Thymus (tissue), 11 donors: Measurements from ENCODE around the gene MKRN2OS. TPM values are rescaled to one million over a fixed set of nuclear protein-coding genes. Genes with fewer than 3 reads are reported as not detected.

ENCODE experiments used
- DNase-seq, 9 donors: peaks; one replicate each; pipeline ENCODE4 v3.0.0-alpha.2; 2013; ENCODE audit warnings: low spot score in 9 of 9, low read depth in 6 of 9, missing footprints in 1 of 9
- H3K27ac ChIP-seq, 2 donors: one replicate each; pipeline ENCODE4 v1.5.1; 2013; ENCODE audit warnings: control low read depth in 1 of 2, low read depth in 1 of 2, low read length in 1 of 2, mild to moderate bottlenecking in 1 of 2, moderate library complexity in 1 of 2
- H3K27me3 ChIP-seq, 2 donors: one replicate each; pipeline ENCODE4 v1.5.1; 2013; ENCODE audit warnings: low read length in 1 of 2; ENCODE audit not compliant: control insufficient read depth in 2 of 2, insufficient read depth in 1 of 2
- H3K36me3 ChIP-seq, 2 donors: one replicate each; pipeline ENCODE4 v1.5.1; 2013; ENCODE audit warnings: low read length in 1 of 2, mild to moderate bottlenecking in 1 of 2, moderate library complexity in 1 of 2; ENCODE audit not compliant: control insufficient read depth in 2 of 2, insufficient read depth in 2 of 2
- H3K4me1 ChIP-seq, 2 donors: one replicate each; pipeline ENCODE4 v1.5.1; 2013; ENCODE audit warnings: low read length in 2 of 2; ENCODE audit not compliant: control insufficient read depth in 2 of 2, insufficient read depth in 2 of 2
- H3K4me3 ChIP-seq, 2 donors: one replicate each; pipeline ENCODE4 v1.5.1; 2013; ENCODE audit warnings: low read length in 2 of 2, control low read depth in 1 of 2, mild to moderate bottlenecking in 1 of 2
- H3K9me3 ChIP-seq, 2 donors: one replicate each; pipeline ENCODE4 v1.5.1; 2013; ENCODE audit warnings: low read length in 1 of 2, mild to moderate bottlenecking in 1 of 2; ENCODE audit not compliant: control insufficient read depth in 2 of 2, insufficient read depth in 1 of 2
- WGBS: extraction: QIAGEN DNeasy Blood & Tissue Kit; methylation state at CpG from one replicate; pipeline ENCODE4 v1.1.7; 2013; 5-methylcytosine and 5-hydroxymethylcytosine counted together
- polyA plus RNA-seq: library from polyadenylated mRNA; stranded (reverse); fragments of 200-250 nt; gene quantifications from one replicate; pipeline ENCODE4 v1.2.3, GENCODE V29; 2013
- total RNA-seq: library from RNA; stranded (reverse); fragments of 120-200 nt; gene quantifications from one replicate; pipeline ENCODE4 v1.2.4, GENCODE V29; 2013
- donor health status: healthy.

The MKRN2OS gene
- total and polyA plus RNA-seq, 2 donors, result 0.09 to 0.78 TPM

DNA sequence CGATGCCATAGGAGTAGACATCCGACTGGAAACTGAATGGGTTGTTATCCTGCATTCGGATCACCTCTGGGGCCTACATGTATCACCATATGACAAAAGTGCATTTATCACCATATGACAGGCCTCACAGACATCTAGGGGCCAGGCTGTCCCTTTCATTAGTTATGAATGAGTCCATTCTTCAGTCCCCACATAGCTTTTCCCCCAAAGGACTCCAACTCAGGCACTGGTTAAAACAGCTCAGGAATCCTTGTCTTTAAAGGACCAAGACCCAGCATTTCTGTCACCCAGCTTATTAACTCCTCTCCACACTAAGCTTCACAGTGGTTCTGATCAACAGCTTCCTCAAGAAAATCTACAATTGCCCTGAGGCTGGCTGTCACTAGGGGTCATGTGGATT lies 39.9 kb upstream of the MKRN2OS start:
- whole genome bisulfite sequencing, result 95% methylated on average over 3 of the region's 3 CpGs

DNA sequence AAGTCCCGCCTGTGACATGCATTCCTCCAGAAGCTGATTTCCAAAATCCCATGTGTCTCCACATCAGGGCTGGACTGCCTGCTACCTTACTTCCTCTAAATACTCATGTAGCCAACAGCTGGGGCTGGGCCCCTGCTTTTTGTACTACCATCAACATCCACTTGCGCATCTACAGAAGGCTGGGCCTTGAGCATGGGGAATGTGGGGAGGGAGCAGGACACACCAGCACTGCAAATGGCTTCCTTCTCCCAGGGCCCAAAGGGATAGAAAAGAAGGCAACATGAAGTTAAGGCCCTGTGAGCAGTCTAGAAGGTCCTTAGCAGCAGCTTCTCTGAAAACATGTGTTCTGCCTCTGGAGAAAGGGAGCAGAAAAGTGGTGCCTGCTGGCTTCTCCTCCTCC lies 38.8 kb upstream of the MKRN2OS start:
- DNase-seq, result no peak
- Histone ChIP-seq H3K36me3 (peaks cover 90 to 94% of the 10 kb centered on the region in 2 donors), H3K4me3 (no peak overlapping the region), H3K4me1 (no peaks in the 10 kb centered on the region), H3K9me3 (no peaks in the 10 kb centered on the region), H3K27ac (no peak overlapping the region), H3K27me3 (no peaks in the 10 kb centered on the region)
- WGBS, result 97% methylated on average over 2 of the region's 2 CpGs

More for the DNA sequence above, 39.9 kb upstream of the MKRN2OS start:
- H3K4me3 ChIP-seq, result no peak overlapping the region
- H3K9me3 ChIP-seq, result no peaks in the 10 kb centered on the region
- H3K27me3 ChIP-seq, result no peaks in the 10 kb centered on the region
- H3K27ac ChIP-seq, result no peak overlapping the region
- DNase-seq, result no peak
- H3K36me3 ChIP-seq, result peaks cover 89 to 90% of the 10 kb centered on the region in 2 donors
- H3K4me1 ChIP-seq, result no peaks in the 10 kb centered on the region

DNA sequence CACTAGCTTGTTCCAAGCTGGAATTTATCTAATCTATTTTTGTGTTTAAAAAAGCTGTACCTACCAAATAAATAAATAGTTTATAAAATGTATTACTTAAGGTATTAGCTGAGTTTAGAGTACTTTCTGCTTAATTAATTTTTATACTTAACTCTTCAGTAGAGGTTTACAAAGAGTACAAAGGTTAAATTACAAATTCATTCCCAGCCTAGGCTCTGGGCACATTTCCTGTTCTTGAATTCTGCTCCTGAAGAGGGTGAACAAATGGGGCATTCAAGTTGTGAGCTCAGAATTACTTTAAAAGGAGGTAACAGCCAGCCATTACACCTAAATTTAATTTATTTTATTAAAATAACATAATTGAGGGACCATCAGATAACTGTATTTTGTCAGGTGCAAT lies 38.0 kb upstream of the MKRN2OS start:
- Histone ChIP-seq H3K9me3 (no peaks in the 10 kb centered on the region), H3K27ac (no peak overlapping the region), H3K4me1 (no peaks in the 10 kb centered on the region), H3K4me3 (no peak overlapping the region), H3K27me3 (no peaks in the 10 kb centered on the region), H3K36me3 (peaks cover 86 to 93% of the 10 kb centered on the region in 2 donors)
- no peak for DNase-seq

DNA sequence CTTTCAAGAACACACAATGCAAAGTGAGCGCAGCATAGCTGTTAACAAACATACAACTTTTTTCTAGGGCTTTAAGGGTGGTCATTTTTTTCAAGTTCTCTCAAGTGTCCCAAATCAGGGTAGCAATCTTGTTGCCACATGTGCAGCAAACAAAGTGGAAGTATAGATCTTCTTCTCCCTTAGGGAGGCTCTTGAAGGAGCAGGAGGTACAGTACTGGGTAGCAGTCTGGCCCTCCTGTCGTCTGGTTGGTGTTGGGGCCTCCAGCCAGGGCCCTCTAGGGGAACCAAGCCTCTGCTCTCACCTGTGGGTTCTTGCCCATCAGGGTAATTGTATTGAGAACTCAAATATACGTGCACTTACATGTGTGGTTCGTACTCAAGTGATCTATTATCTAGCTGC lies 37.4 kb upstream of the MKRN2OS start:
- H3K27me3 ChIP-seq, result no peaks in the 10 kb centered on the region
- 96% methylated on average over 4 of the region's 4 CpGs for WGBS
- no peaks in the 10 kb centered on the region for H3K9me3 ChIP-seq
- H3K27ac ChIP-seq, result no peak overlapping the region
- H3K4me1 ChIP-seq, result no peaks in the 10 kb centered on the region
- H3K4me3 ChIP-seq, result no peak overlapping the region
- peaks cover 84 to 93% of the 10 kb centered on the region in 2 donors for H3K36me3 ChIP-seq
- no peak for DNase-seq

DNA sequence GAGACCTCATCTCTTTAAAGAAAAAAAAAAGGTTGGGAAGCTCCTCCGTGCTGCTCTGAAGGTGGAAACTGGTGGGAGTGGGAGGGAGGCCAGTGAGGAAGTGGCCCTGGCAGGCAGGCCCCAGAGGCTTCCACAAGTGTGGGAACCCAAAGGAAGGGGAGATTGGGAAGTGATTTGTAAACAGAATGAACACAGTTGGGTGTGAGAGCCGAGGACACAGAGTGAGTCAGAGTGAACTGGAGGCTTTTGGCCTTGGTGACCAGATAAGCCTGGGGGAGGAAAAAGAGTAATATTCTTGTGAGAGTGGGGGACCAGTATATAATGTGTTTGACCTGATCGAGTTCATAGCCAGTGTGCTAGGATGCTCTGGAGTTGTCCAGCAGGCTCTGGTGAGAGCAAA lies 34.6 kb upstream of the MKRN2OS start:
- no peaks in the 10 kb centered on the region for H3K27me3 ChIP-seq
- H3K4me3 ChIP-seq, result no peak overlapping the region
- WGBS, result 67% methylated on average over 3 of the region's 3 CpGs
- H3K4me1 ChIP-seq, result no peaks in the 10 kb centered on the region
- H3K9me3 ChIP-seq, result peaks cover 0 to 1% of the 10 kb centered on the region in 2 donors
- no peak overlapping the region for H3K27ac ChIP-seq
- no peak for DNase-seq
- peaks cover 81 to 90% of the 10 kb centered on the region in 2 donors for H3K36me3 ChIP-seq

DNA sequence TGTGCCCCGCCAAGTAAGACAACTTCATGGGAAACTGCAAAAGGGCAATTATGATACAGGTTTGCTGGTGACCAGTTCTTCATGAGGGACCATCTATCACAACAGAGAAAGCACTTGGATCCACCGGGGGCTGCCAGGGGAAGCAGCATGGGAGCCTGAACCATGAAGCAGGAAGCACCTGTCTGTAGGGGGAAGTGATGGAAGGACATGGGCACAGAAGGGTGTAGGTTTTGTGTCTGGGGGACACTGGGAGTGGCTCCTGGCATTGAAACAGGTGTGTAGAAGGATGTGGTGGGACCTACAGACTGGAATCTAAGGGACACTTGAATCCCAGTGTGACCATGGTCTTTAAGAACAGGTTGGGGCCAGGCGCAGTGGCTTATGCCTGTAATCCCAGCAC lies 34.2 kb upstream of the MKRN2OS start:
- 66% methylated on average over 3 of the region's 3 CpGs for WGBS
- Histone ChIP-seq H3K4me1 (no peaks in the 10 kb centered on the region), H3K27me3 (no peaks in the 10 kb centered on the region), H3K4me3 (no peak overlapping the region), H3K27ac (no peak overlapping the region), H3K36me3 (peaks cover 81 to 90% of the 10 kb centered on the region in 2 donors), H3K9me3 (peaks cover 0 to 1% of the 10 kb centered on the region in 2 donors)
- DNase-seq, result no peak

DNA sequence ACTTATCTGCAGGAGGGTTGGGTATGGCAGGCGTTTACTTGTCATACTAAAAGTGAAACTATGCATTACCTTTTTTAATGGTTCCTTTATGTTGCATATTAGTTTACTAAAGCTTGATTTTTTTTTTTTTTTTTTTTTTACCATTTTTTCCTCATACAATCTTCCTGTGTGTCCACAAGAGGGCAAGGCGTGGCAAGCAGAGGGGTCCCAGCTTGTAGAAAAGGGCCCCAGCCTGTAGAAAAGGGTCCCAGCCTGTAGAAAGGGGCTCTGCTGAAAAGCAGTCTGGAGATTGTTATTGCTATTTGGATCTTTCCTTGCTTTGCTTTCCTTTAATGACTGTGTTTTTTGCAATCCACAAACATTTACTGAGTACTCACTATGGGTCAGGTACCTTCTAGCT lies 33.4 kb upstream of the MKRN2OS start:
- Histone ChIP-seq H3K4me3 (no peak overlapping the region), H3K9me3 (peaks cover 0 to 1% of the 10 kb centered on the region in 2 donors), H3K36me3 (peaks cover 81 to 90% of the 10 kb centered on the region in 2 donors), H3K27me3 (no peaks in the 10 kb centered on the region), H3K4me1 (no peaks in the 10 kb centered on the region), H3K27ac (no peak overlapping the region)
- no peak for DNase-seq
- 92% methylated on average over 2 of the region's 2 CpGs for WGBS

DNA sequence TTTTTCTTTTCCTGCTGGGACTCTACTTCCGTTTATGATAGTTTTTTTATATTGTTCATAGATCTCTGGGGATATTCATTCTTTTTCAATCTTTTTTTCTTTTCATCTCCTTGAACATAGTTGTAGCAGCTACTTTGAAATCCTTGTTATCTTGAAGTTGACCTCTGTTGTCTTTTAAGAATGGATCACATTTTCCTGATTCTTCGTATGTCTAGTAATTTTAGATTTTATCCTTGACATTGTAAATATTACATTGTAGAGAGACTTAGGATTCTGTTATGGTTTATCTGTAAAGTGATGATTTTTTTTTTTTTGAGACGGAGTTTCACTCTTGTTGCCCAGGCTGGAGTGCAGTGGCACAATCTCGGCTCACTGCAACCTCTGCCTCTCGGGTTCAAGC lies 32.1 kb upstream of the MKRN2OS start:
- no peak overlapping the region for H3K4me3 ChIP-seq
- H3K27me3 ChIP-seq, result no peaks in the 10 kb centered on the region
- no peak overlapping the region for H3K27ac ChIP-seq
- DNase-seq, result no peak
- H3K9me3 ChIP-seq, result peaks cover 0 to 1% of the 10 kb centered on the region in 2 donors
- H3K4me1 ChIP-seq, result no peaks in the 10 kb centered on the region
- WGBS, result 98% methylated on average over 5 of the region's 5 CpGs
- peaks cover 80 to 86% of the 10 kb centered on the region in 2 donors for H3K36me3 ChIP-seq

DNA sequence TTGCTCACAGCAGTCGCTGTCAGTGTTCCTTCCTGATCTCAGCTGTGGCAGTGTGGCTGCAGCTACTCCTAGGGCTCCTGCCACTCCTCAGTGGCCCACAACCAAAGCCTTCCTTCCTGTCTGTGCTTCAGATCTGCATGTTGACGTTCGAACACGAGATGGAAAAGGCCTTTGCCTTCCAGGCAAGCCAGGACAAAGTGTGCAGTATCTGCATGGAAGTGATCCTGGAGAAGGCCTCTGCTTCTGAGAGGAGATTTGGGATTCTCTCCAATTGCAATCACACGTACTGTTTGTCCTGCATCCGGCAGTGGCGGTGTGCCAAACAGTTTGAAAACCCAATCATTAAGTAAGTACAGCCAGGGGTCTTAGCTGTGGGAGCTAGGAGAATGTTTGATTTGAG lies 29.4 kb upstream of the MKRN2OS start:
- Histone ChIP-seq H3K27me3 (no peaks in the 10 kb centered on the region), H3K36me3 (peaks cover 78 to 89% of the 10 kb centered on the region in 2 donors), H3K27ac (no peak overlapping the region), H3K4me1 (no peaks in the 10 kb centered on the region), H3K4me3 (no peak overlapping the region), H3K9me3 (peaks cover 0 to 1% of the 10 kb centered on the region in 2 donors)
- 85% methylated on average over 7 of the region's 7 CpGs for WGBS
- no peak for DNase-seq

DNA sequence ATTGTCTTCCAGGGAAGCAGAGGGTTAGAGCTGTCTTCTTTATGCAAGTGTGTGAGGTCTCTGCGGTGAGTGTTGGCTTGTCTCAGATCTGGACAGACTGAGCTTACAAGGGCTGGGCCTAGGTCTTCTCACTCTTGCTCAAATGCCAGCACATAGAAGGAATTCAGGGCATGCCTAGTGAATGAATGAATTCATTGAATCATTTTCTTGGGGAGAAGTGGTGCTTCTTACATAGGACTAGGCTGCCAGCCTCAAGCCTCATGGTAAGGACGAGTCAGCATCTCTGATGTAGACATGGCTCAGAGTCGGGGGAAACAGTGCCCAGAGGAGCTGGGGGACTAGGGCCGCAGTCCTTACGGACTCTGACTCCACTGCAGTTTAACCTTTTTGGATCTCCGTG lies 28.8 kb upstream of the MKRN2OS start:
- Histone ChIP-seq H3K36me3 (peaks cover 76 to 87% of the 10 kb centered on the region in 2 donors), H3K27me3 (no peaks in the 10 kb centered on the region), H3K4me3 (no peak overlapping the region), H3K9me3 (peaks cover 0 to 1% of the 10 kb centered on the region in 2 donors), H3K4me1 (no peaks in the 10 kb centered on the region), H3K27ac (no peak overlapping the region)
- 98% methylated on average over 6 of the region's 6 CpGs for WGBS
- no peak for DNase-seq
